C4-2B (cell line): ENCODE measurements around the gene SI.

ENCODE experiments used
- H3K27ac ChIP-seq: fragments of 450-650 bp; 2 replicates; pipeline ENCODE4 v1.5.1; 2017
- CTCF ChIP-seq: fragments of 450-650 bp; conservative IDR thresholded peaks from 2 replicates; pipeline ENCODE4 v1.5.1; 2017; ENCODE audit warnings: mild to moderate bottlenecking
- ZFX ChIP-seq: fragments of 450-650 bp; IDR thresholded peaks from 2 replicates; pipeline ENCODE4 v1.6.1; 2017

SI gene

DNA sequence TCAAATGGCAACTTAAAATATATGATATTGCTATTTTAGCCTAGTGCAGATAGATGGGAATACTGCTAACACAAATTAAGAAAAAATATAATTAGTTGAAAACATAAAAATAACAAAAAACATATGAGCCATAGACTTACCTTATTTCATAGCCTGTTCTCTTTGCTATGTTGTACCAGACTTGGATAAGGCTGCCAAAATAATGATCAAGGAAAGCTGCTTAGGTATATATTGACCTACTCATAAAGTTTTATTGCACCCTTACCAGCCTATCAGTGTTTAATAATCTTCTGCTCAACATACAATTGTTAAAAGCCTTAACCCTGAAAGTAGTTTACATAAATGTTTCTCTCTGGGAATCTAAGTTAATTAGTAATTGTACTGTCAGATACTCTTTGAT, at the start of gene SI:
Gene SI (minus strand): TSS at position 204 of the 400 bp plus-strand sequence. CDS start 2,484 bp downstream, outside the sequence.
- TF ChIP-seq CTCF: no peak
- TF ChIP-seq ZFX: no peak
- no peak within 1 kb of the TSS for H3K27ac ChIP-seq

DNA sequence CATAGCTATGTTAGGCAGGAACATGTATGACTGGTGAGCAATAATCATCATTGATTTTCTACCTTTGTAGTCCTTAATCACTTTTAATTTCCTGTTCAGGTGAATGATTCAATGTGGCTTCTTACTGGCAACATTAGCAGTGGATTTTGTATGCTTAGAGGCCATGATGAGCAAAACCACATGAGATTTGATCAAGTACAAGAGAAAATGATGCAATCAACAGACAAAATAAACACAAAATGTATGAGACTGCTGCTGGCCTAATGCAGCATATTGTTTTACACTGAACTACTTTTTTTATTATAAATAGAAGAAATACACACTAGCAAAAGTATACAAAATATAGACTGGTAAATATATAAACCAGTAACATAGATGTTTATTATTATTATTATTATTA, 47.5 kb upstream of the SI start:
- no peak overlapping the region for H3K27ac ChIP-seq
- no peak for TF ChIP-seq CTCF
- no peak for TF ChIP-seq ZFX

GRCh38 chr3:165111401-165111800, 33.1 kb upstream of the SI start:
- TF ChIP-seq CTCF (no peak), ZFX (no peak)
- H3K27ac ChIP-seq: no peak overlapping the region

DNA sequence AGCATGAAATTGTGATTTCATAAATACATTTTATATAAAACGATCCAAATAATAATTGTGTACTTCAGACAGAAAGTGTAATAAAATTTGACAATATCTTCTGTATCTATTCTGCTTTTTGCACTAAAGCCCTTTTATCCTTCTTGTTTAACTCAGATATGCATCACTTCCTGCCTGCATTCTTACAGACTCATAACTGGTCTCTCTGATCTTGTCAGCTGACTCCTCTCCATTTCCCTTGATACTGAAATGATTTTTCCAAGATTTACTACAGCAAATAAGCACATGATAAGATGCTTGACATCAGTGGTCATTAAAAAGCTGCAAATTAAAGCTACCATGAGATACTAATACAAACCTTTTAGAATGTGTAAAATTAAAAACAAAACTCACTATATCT, 25.3 kb upstream of the SI start:
- H3K27ac ChIP-seq: no peak overlapping the region
- no peak for TF ChIP-seq ZFX
- no peak for TF ChIP-seq CTCF

GRCh38 chr3:165082650-165083049, 4.4 kb upstream of the SI start:
- no peak overlapping the region for H3K27ac ChIP-seq
- TF ChIP-seq ZFX (no peak), CTCF (no peak)

DNA sequence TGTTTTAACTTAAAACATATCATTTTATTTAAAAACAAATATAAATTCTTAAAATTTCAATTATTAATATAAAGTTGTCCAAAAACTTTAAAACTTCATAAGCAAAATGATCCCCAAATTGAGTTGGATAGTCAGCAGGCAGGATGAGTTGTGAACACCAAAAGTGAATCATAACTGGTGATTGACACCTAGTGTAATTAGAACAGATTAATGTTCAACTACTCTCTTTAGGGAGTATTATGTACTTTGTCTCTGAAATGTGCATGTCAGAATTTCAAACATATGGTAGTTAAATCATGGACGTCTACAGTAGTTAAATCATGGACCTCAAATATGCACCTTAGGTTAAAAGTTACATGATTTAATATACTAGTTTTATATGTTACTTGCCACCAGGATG, 2.9 kb upstream of the SI start:
- no peak for TF ChIP-seq CTCF
- no peak for TF ChIP-seq ZFX
- H3K27ac ChIP-seq: no peak overlapping the region

DNA sequence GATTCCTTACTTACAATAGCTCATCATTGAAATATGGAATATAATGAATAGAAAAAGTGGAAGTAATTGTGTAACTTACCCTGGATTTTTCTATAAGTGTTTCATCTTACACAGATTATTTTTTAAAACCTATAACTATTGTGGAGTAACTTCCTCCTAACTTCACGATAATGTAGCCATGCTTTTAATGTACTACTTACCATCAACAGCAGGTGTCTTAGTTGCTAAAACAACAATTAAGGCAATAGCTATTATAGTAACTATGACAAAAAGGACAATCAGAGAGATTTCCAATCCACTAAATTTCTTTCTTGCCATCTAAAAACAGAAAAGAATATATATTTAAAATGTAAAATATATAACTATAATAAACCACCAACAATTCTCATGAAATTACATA, 2.6 kb downstream of the SI start:
- no peak for TF ChIP-seq ZFX
- no peak; the same call in 1 of the 2 replicates for TF ChIP-seq CTCF
- H3K27ac ChIP-seq: no peak overlapping the region
